Adrenal gland (tissue), 5 donors: ENCODE measurements around the gene UNC93B1.

Experiments
- CTCF ChIP-seq, 6 experiments: fragments of 450-650 bp in 4 of 6; fragments of 200-600 bp in 2 of 6; sonication (generic) in 1 of 6; IDR thresholded peaks; 1 replicate in 5 of 6; 2 replicates in 1 of 6; pipeline versions ENCODE4 v1.5.1 to v1.8.0; 2016 to 2021; ENCODE audit warnings: antibody characterized with exemption in 6 of 6, mild to moderate bottlenecking in 2 of 6, moderate library complexity in 1 of 6
- POLR2A ChIP-seq, 2 donors: fragments of 450-650 bp; IDR thresholded peaks; one replicate each; pipeline ENCODE4 v1.6.1; 2017; ENCODE audit warnings: antibody characterized with exemption in 2 of 2, mild to moderate bottlenecking in 2 of 2, moderate library complexity in 1 of 2
- donor health status: DM: no; HTN: no; CAD: no.

DNA sequence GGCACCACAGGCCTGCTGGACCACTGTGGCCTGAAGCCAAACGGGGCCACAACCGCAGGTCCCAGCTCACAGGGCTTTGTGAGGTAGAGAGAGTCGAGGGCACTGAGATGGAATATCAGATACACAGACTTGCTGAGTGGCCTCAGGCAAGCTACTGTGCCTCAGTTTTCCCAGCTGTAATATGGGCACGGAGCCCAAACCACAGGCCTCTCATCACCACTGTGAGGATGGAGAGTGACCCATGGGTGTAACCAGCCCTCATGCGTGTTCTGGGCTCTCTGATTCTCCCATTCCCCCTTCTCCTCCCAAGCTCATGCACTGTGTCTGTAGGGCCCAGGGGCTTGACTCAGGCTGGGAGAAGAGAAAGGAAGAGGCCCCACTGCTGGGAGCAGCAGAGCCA, 4.2 kb downstream of the UNC93B1 start:
- TF ChIP-seq CTCF (IDR thresholded peaks at IDR 0.05) (no peak), POLR2A (IDR thresholded peaks at IDR 0.05) (no peak)
